CD4-positive, alpha-beta T cell treated with Interferon alpha-2 for 1 hour (primary cell): ENCODE data around the gene KCNT1.

Source experiments
- DNase-seq, 2 donors: peaks; one replicate each; pipeline ENCODE4 v3.0.0-alpha.2; 2020 to 2022

KCNT1 gene

GRCh38 chr9:135769489-135770202 is 67.7 kb downstream of the KCNT1 start:
- DNase-seq: no peak

- DNase-seq: peak in 1 of 2 donors; percentile 4
Measured at GRCh38 chr9:135770203-135770535, 68.2 kb downstream of the KCNT1 start.

DNA sequence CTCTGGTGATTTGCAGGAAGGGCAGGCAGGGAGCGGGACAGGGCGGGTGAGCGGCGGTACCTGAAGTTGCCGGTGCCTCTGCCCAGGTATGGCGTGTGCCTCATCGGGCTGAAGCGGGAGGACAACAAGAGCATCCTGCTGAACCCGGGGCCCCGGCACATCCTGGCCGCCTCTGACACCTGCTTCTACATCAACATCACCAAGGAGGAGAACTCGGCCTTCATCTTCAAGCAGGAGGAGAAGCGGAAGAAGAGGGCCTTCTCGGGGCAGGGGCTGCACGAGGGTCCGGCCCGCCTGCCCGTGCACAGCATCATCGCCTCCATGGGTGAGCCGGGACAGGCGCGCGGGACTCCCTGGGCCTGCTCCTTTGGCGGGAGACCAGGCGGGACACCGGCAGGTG is 68.8 kb downstream of the KCNT1 start:
- no peak for DNase-seq

- no peak for DNase-seq
Measured at GRCh38 chr9:135771401-135772051, 69.5 kb downstream of the KCNT1 start.

DNA sequence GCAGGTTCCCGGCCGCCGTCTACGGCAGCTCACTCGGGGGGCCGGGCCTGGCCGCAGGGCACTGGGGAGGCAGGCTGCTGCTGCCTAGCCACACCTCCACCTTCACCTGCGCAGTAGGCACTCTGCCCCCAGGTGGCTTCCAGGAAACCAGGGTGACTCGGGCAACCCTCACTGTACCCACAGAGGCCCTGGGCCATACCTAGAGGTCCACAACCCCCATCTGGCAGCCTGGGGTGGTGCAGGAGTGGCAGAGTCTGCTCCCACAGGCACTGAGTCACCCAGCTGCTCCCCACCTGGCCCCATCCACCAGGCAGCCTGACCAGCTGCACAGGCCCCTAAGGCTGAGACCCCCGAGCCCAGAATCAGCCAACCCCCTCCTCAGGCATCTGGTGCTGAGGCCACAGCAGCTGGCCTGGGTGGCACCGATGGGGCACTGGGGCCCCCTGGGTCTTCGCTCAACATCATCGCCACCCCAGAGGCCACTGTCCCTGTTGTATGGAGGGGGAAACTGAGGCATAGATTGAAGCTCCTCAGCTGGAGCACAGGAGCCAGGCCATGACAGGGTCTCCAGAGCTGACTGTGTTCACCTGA is 70.2 kb downstream of the KCNT1 start:
- no peak for DNase-seq

DNA sequence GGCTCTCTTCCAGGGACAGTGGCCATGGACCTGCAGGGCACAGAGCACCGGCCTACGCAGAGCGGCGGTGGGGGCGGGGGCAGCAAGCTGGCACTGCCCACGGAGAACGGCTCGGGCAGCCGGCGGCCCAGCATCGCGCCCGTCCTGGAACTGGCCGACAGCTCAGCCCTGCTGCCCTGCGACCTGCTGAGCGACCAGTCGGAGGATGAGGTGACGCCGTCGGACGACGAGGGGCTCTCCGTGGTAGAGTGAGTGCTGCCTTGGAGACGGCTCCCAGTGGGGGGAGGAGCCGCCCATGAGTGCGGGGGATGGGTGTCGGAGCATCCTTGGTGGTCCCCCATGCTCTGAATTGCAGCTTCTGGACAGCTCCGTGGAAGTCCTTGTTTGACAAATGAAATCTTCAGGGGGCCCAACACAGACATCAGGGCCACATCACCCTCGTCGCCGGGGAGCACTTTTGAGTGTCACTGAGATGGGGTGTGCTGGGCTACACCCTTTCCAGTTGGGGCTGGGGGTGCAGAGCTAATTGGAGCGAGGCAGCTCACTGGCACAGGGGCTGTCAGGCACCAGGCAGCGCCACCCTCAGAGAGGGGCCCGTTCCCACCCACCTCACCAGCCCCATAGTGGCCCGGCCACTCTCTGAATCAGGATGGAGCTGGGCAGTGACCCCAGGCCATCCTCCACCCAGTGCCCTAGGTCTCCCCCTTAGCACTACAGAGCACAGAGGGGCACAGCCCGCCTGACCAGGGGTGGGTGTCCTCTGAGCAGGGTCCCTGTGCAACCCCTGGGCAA is 70.9 kb downstream of the KCNT1 start:
- no peak for DNase-seq

DNA sequence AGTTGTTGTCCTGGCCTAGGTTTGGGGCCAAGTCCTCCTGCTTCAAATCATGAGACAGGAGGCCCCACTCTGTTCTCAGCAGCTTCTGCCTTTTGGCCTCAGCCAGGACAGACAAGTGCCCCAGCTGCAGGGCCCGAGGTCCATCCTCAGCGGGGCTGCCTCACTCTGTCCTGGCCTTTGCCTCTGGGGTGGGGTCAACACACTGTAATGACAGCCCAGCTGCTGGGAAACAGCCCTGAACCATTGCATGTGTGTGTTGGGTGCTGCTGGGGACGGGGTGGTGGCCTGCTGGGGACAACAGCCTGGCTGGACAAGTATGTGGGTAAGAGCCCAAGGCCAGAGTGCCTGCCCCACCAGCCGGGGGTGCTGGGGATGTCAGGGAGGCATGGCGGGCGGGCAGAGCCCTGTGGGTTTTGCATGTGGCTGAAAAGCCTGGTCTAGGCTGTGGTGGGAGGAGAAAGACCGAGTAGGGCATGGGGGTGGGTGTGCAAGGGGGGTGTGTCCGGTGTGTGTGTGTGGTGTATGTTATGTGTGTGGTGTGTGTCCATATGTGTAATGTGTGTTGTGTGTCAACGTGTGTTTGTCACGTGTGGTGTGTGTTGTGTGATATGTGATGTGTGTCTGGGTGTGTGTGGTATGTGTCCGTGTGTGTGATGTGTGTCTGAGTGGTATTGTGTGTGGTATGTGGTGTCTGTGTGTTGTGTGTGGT is 71.7 kb downstream of the KCNT1 start:
- DNase-seq: no peak

DNA sequence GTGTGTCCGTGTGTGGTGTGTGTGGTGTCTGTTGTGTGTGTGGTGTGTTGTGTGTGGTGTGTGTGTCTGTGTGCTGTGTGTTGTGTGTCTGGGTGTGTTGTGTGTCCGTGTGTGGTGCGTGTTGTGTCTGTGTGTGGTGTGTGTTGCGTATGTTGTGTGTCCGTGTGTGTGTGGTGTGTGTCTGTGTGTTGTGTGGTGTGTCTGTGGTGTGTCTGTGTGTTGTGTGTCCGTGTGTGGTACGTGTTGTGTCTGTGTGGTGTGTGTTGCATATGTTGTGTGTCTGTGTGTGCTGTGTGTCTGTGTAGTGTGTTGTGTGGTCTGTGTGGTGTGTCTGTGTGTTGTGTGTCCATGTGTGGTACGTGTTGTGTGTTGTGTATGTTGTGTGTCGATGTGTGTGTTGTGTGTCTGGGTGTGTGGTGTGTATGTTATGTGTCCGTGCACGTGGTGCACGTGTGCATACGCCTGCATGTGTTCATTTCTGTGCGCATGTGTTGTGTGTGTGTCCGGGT is 72.3 kb downstream of the KCNT1 start:
- no peak for DNase-seq

GRCh38 chr9:135774794-135775525 is 73.0 kb downstream of the KCNT1 start:
- no peak for DNase-seq

DNA sequence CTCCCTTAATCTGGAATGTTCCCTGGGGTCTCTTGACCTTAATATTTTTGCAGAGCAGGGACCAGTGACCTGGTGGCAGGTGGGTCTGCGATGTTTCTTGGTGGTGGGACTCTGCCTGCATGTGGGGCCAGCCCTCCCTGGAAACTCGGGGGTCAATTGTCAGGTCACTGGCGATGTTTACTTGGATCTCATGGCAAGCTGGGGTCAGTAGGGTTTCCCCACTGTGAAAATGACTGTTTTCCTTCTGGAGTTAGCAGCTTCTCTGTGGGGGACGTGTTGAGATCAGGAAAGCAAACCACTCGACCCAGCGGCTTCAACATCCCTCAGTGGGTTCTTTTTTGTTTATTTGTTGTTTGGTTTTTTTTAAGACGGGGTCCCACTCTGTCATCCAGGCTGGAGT is 73.9 kb downstream of the KCNT1 start:
- no peak for DNase-seq

- DNase-seq: peak in 1 of 2 donors; percentile 38
Measured at GRCh38 chr9:135776893-135777622, 75.1 kb downstream of the KCNT1 start.

DNA sequence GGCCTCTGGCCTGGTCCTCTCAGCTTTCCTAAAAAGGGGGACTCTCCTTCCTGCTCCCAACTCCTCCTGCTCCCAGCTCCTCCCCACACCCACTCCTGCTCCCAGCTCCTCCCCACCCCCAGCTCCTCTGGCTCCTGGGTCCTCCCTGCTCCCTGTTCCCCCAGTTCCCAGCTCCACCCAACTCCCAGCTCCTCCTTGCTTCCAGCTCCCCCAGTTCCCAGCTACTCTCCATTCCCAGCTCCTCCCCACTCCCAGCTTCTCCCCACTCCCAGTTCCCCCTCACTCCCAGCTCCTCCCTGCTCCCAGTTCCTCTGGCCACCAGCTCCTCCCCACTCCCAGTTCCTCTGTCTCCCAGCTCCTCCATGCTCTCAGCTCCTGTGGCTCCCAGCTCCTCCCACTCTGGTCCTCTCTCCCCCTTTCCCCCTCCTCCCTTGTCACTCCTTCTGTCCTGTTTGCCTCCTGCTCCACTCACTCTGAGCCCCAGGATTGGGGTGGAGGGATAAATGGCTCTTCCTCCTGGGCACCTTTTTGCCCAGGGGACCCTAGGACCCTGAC is 75.7 kb downstream of the KCNT1 start:
- DNase-seq: no peak

- no peak for DNase-seq
Measured at GRCh38 chr9:135778421-135778820, 76.4 kb downstream of the KCNT1 start.

DNA sequence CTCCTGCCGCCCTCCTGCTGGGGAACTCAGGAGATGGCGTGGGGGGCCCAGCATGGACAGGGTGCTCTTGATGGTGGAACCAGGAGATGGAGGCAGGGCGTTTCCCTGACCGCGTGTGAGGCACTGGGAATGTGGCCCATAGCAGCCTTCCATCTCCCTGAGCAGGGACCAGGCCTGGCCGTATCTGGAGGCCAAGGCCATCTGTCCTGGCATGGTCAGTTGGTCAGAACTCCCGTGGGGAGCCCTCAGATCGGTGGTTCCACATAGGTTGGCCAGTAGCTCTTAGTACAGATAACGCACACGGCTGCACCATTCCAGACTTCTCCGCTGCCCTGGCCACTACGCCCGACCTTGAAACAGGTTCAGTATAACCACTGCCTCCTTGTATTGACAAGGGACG is 77.6 kb downstream of the KCNT1 start:
- no peak for DNase-seq

GRCh38 chr9:135780086-135780485 is 78.1 kb downstream of the KCNT1 start:
- no peak for DNase-seq

DNA sequence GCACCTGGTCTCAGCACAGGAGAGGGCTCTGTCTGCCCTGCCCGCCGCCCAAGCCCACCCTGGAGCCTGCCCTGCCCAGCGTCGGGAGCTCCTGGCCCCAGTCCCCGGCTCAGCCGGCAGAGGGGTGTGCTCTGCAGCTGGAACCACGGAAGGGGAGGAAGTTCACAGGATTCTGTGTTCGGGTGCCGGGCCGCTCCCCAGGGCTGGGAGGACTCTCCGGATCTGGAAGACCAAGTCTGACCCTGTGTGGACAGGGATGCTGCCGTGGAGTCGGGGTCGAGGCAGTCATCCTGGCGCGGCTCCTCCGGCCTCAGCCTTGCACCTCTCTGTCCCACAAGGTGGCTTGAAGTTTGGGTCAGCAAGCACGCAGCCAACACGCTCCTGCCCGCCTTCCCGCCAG is 78.6 kb downstream of the KCNT1 start:
- DNase-seq: no peak

- no peak for DNase-seq
Measured at GRCh38 chr9:135782946-135783345, 81.0 kb downstream of the KCNT1 start.

GRCh38 chr9:135783540-135784245 is 81.7 kb downstream of the KCNT1 start:
- DNase-seq: no peak

DNA sequence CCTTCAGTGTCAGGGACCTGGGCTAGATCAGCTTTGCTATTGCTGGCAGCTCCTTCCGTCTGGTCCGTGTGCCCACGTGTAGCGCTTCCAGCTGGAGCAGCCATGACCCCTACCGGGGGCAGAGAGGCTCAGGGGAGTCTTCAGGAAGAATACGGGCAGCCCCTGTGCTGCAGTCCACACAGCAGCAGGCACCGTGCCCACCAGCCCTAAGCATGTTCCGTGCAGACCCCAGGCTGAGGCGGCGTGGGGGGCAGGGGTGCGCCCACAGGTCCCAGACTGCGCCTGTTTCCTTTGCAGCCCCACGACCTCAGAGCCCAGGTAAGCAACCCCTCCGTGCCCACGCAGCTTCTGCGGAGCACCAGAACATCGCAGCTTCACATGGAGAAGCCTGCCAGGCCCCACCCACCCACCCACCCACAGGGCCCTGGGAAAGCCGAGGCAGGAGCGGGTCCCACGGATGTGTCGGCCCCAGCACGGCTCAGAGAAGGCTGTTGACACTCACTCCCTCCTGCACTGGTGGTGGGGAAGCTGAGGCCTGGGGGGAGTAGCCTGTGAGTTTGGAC is 83.1 kb downstream of the KCNT1 start:
- no peak for DNase-seq

- DNase-seq: no peak
Measured at GRCh38 chr9:135786146-135786690, 84.2 kb downstream of the KCNT1 start.
